HepG2 (cell line): ENCODE measurements around the gene LRRC8E. TPM values are rescaled to one million over a fixed set of nuclear protein-coding genes. Genes with fewer than 3 reads are reported as not detected.

Source experiments
- AGO2 ChIP-seq: fragments of 200-400 bp; formaldehyde crosslinking; optimal IDR thresholded peaks from 2 replicates; pipeline ENCODE3; 2017; ENCODE audit warnings: mild to moderate bottlenecking, low read depth, low read length, moderate library complexity
- CBX5 ChIP-seq: sonication (generic); formaldehyde crosslinking; IDR thresholded peaks from 2 replicates; pipeline ENCODE4 v1.4.0; 2020; ENCODE audit warnings: missing genetic modification reagents, borderline replicate concordance
- CHD4 ChIP-seq: fragments of 200-600 bp; sonication (generic); IDR thresholded peaks from 2 replicates; pipeline ENCODE4 v1.7.0; 2017; ENCODE audit warnings: mild to moderate bottlenecking, low read length, borderline replicate concordance
- ELF4 ChIP-seq: sonication (generic); formaldehyde crosslinking; IDR thresholded peaks from 2 replicates; pipeline ENCODE4 v1.5.0; 2020; ENCODE audit warnings: missing genetic modification reagents, mild to moderate bottlenecking, moderate library complexity, borderline replicate concordance
- HNRNPH1 ChIP-seq: fragments of 200-400 bp; formaldehyde crosslinking; optimal IDR thresholded peaks from 2 replicates; pipeline ENCODE3; 2017; ENCODE audit warnings: mild to moderate bottlenecking, low read depth, low read length
- JUNB ChIP-seq: sonication (generic); formaldehyde crosslinking; IDR thresholded peaks from 2 replicates; pipeline ENCODE4 v1.8.0; 2022; ENCODE audit warnings: missing genetic modification reagents, mild to moderate bottlenecking, borderline replicate concordance
- SRSF9 ChIP-seq: fragments of 200-400 bp; formaldehyde crosslinking; IDR thresholded peaks from 2 replicates; pipeline ENCODE4 v1.6.1; 2018; ENCODE audit warnings: borderline replicate concordance, mild to moderate bottlenecking, low read depth, low read length; ENCODE audit not compliant: insufficient read depth, poor library complexity, severe bottlenecking
- ZBTB2 ChIP-seq: sonication (generic); formaldehyde crosslinking; IDR thresholded peaks from 2 replicates; pipeline ENCODE4 v1.8.0; 2022; ENCODE audit warnings: low read depth, missing genetic modification reagents
- ZNF292 ChIP-seq: sonication (generic); formaldehyde crosslinking; IDR thresholded peaks from 2 replicates; pipeline ENCODE4 v1.8.1; 2022; ENCODE audit warnings: mild to moderate bottlenecking, low read depth, missing genetic modification reagents, borderline replicate concordance
- ZNF564 ChIP-seq: sonication (generic); formaldehyde crosslinking; IDR thresholded peaks from 2 replicates; pipeline ENCODE4 v1.8.1; 2023; ENCODE audit warnings: mild to moderate bottlenecking, missing genetic modification reagents
- polyA plus RNA-seq, 8 experiments: library from polyadenylated mRNA; depleted of rRNA in 3 of 8; stranded (reverse) in 7 of 8; unstranded in 1 of 8; fragments of >200 nt; fragmentation: Illumina TruSeq in 4 of 8; extraction: Trizol in 4 of 8; gene quantifications; 2 replicates each; pipeline versions ENCODE4 v1.2.1 to v1.2.3, GENCODE V29; 2011 to 2016; ENCODE audit warnings: low read depth in 4 of 8, missing spikeins in 1 of 8, mixed read lengths in 1 of 8; ENCODE audit not compliant: insufficient read depth in 1 of 8
- total RNA-seq, 5 experiments: library from RNA; depleted of rRNA; stranded (reverse); fragments of >200 nt; fragmentation: Illumina TruSeq; extraction: Trizol; gene quantifications; 2 replicates each; pipeline ENCODE4 v1.2.3, GENCODE V29; 2016; ENCODE audit warnings: low read depth in 1 of 5
- TF ChIP-seq, protein P1 (sequence below): sonication (generic); formaldehyde crosslinking; IDR thresholded peaks from 2 replicates; pipeline ENCODE4 v1.5.0; 2020; ENCODE audit warnings: mild to moderate bottlenecking, missing genetic modification reagents
- TF ChIP-seq, protein P2 (sequence below): sonication (generic); formaldehyde crosslinking; IDR thresholded peaks from 2 replicates; pipeline ENCODE4 v1.9.0; 2021; ENCODE audit warnings: missing genetic modification reagents, mild to moderate bottlenecking, borderline replicate concordance
- TF ChIP-seq, protein P3 (sequence below): sonication (generic); formaldehyde crosslinking; IDR thresholded peaks from 2 replicates; pipeline ENCODE4 v1.5.0; 2020; ENCODE audit warnings: missing genetic modification reagents

The LRRC8E gene
- total and polyA plus RNA-seq, 2 of the 13 experiments (the other 11 are each of a cell fraction or from before 2014, with no cell fraction given): 8.0 to 10.3 TPM

DNA sequence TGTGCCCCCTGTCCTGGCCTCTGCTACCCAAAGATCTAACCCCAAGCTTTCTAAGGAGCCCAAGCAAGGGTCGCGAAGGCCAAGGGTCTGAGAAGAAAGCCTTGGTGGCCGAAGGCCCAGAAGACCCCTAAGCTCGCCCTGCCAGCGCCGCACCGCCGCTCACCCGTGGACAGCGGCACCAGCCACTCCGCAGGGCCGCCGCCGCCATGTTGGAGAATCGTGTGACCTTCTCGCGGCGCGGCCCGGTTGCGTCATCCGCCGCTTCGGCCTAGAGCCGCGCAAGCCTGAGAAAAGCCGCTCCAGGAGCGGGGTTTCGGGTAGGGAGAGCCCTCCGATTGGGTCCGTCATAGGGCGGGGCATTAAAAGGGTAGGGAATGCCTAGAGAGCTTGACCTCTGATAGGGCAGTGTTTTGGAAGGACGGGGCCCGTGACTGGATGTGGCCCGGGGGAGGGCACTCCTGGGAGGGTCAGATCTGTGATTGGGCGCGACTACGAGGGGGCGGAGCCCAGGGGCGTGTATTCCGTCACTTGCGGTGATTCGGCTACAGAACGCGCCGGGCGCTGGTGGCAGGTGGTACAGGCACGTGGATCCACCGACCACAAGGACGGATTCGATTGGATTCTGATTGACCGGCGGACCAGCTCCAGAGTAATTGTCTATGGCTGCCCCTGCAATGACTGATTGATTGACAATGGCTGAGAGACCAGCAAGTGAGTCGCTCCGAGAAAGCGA, 55.3 kb downstream of the LRRC8E start, which contains the start of gene TIMM44 (continued):
- TF ChIP-seq, protein P1, sequence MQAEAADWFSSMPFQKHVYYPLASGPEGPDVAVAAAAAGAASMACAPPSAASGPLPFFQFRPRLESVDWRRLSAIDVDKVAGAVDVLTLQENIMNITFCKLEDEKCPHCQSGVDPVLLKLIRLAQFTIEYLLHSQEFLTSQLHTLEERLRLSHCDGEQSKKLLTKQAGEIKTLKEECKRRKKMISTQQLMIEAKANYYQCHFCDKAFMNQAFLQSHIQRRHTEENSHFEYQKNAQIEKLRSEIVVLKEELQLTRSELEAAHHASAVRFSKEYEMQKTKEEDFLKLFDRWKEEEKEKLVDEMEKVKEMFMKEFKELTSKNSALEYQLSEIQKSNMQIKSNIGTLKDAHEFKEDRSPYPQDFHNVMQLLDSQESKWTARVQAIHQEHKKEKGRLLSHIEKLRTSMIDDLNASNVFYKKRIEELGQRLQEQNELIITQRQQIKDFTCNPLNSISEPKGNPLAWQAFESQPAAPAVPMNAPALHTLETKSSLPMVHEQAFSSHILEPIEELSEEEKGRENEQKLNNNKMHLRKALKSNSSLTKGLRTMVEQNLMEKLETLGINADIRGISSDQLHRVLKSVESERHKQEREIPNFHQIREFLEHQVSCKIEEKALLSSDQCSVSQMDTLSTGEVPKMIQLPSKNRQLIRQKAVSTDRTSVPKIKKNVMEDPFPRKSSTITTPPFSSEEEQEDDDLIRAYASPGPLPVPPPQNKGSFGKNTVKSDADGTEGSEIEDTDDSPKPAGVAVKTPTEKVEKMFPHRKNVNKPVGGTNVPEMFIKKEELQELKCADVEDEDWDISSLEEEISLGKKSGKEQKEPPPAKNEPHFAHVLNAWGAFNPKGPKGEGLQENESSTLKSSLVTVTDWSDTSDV (CRISPR knock-in tag): peak; percentile 18; the same call in 1 of the 2 replicates
- TF ChIP-seq CHD4: peak; percentile 61; the same call in 1 of the 2 replicates
- TF ChIP-seq, protein P2, sequence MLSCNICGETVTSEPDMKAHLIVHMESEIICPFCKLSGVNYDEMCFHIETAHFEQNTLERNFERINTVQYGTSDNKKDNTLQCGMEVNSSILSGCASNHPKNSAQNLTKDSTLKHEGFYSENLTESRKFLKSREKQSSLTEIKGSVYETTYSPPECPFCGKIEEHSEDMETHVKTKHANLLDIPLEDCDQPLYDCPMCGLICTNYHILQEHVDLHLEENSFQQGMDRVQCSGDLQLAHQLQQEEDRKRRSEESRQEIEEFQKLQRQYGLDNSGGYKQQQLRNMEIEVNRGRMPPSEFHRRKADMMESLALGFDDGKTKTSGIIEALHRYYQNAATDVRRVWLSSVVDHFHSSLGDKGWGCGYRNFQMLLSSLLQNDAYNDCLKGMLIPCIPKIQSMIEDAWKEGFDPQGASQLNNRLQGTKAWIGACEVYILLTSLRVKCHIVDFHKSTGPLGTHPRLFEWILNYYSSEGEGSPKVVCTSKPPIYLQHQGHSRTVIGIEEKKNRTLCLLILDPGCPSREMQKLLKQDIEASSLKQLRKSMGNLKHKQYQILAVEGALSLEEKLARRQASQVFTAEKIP (CRISPR knock-in tag): no peak
- TF ChIP-seq JUNB: no peak
- peak; percentile 52; the same call in 1 of the 2 replicates for TF ChIP-seq ZNF564 (CRISPR knock-in tag)
- TF ChIP-seq ELF4 (CRISPR knock-in tag): no peak
- TF ChIP-seq SRSF9: no peak
- no peak for TF ChIP-seq HNRNPH1
- peak; percentile 72 for TF ChIP-seq AGO2
- peak; percentile 68 for TF ChIP-seq ZBTB2 (CRISPR knock-in tag)
- TF ChIP-seq, protein P3, sequence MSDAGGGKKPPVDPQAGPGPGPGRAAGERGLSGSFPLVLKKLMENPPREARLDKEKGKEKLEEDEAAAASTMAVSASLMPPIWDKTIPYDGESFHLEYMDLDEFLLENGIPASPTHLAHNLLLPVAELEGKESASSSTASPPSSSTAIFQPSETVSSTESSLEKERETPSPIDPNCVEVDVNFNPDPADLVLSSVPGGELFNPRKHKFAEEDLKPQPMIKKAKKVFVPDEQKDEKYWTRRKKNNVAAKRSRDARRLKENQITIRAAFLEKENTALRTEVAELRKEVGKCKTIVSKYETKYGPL: no peak
- TF ChIP-seq ZNF292 (CRISPR knock-in tag): no peak
- no peak for TF ChIP-seq CBX5
